Mesodermal cell (in vitro differentiated cells): ENCODE data around the gene RFTN1.

Experiments
- H3K27ac ChIP-seq: 2 replicates; pipeline ENCODE4 v1.7.0; 2013; ENCODE audit warnings: mild to moderate bottlenecking, low read depth, low read length, moderate library complexity; ENCODE audit not compliant: severe bottlenecking
- H3K36me3 ChIP-seq: 2 replicates; pipeline ENCODE4 v1.7.1; 2013; ENCODE audit warnings: mild to moderate bottlenecking, low read length, moderate library complexity; ENCODE audit not compliant: control insufficient read depth, insufficient read depth
- H3K4me1 ChIP-seq: one replicate; pipeline ENCODE4 v1.7.1; 2013; ENCODE audit warnings: mild to moderate bottlenecking, low read length; ENCODE audit not compliant: insufficient read depth, control insufficient read depth, poor library complexity, severe bottlenecking
- H3K4me3 ChIP-seq: 2 replicates; pipeline ENCODE4 v1.7.0; 2013; ENCODE audit warnings: low read length, control low read depth, mild to moderate bottlenecking; ENCODE audit not compliant: insufficient read depth, poor library complexity, severe bottlenecking; ENCODE audit errors: extremely low read depth
- H3K9me3 ChIP-seq: 2 replicates; pipeline ENCODE4 v1.7.1; 2013; ENCODE audit warnings: mild to moderate bottlenecking, low read length, moderate library complexity; ENCODE audit not compliant: control insufficient read depth
- WGBS, 2 experiments: methylation state at CpG; one replicate each; pipeline ENCODE4 v1.1.5; 2013; ENCODE audit warnings: missing lambda C conversion rate in 2 of 2; ENCODE audit not compliant: insufficient coverage in 2 of 2; 5-methylcytosine and 5-hydroxymethylcytosine counted together

RFTN1 gene

GRCh38 chr3:16338999-16339398, 174.5 kb downstream of the RFTN1 start:
- WGBS, 2 experiments, result 67% methylated on average over 1 of the region's 1 CpG; no CpG with 5 or more reads in 1 of the 2 experiments
- Histone ChIP-seq H3K9me3 (peaks cover 7% of the 10 kb centered on the region), H3K4me1 (peaks cover 16% of the 10 kb centered on the region), H3K4me3 (no peak overlapping the region), H3K27ac (no peak overlapping the region), H3K36me3 (peaks cover 16% of the 10 kb centered on the region)

GRCh38 chr3:16337856-16338540, 175.5 kb downstream of the RFTN1 start:
- WGBS, 2 experiments, result 94 to 97% methylated on average over 15 of the region's 15 CpGs
- H3K4me3 ChIP-seq, result no peak overlapping the region
- peaks cover 7% of the 10 kb centered on the region for H3K9me3 ChIP-seq
- peaks cover 19% of the 10 kb centered on the region for H3K36me3 ChIP-seq
- peaks cover 16% of the 10 kb centered on the region for H3K4me1 ChIP-seq
- H3K27ac ChIP-seq, result no peak overlapping the region

GRCh38 chr3:16336825-16337224, 176.7 kb downstream of the RFTN1 start:
- 96% methylated on average over 4 to 5 of the region's 6 CpGs for WGBS, 2 experiments
- Histone ChIP-seq H3K9me3 (peaks cover 8% of the 10 kb centered on the region), H3K27ac (no peak overlapping the region), H3K36me3 (peaks cover 25% of the 10 kb centered on the region), H3K4me1 (peaks cover 16% of the 10 kb centered on the region), H3K4me3 (no peak overlapping the region)

- WGBS, 2 experiments, result 87 to 98% methylated on average over 5 to 11 of the region's 14 CpGs
Measured at GRCh38 chr3:16335772-16336645, 177.5 kb downstream of the RFTN1 start.

GRCh38 chr3:16335333-16335732, 178.2 kb downstream of the RFTN1 start:
- Histone ChIP-seq H3K9me3 (peaks cover 19% of the 10 kb centered on the region), H3K4me3 (no peak overlapping the region)
- 90% methylated on average over 4 of the region's 5 CpGs; no CpG with 5 or more reads in 1 of the 2 experiments for WGBS, 2 experiments

More at GRCh38 chr3:16335772-16336645, 177.5 kb downstream of the RFTN1 start:
- Histone ChIP-seq H3K27ac (no peak overlapping the region), H3K4me1 (peaks cover 16% of the 10 kb centered on the region), H3K4me3 (no peak overlapping the region), H3K36me3 (peaks cover 25% of the 10 kb centered on the region), H3K9me3 (peaks cover 16% of the 10 kb centered on the region)

GRCh38 chr3:16334909-16335308, 178.6 kb downstream of the RFTN1 start:
- Histone ChIP-seq H3K4me3 (no peak overlapping the region), H3K4me1 (peaks cover 16% of the 10 kb centered on the region), H3K36me3 (peaks cover 31% of the 10 kb centered on the region), H3K27ac (no peak overlapping the region), H3K9me3 (peaks cover 23% of the 10 kb centered on the region)
- 85 to 87% methylated on average over 4 of the region's 4 CpGs for WGBS, 2 experiments

More at GRCh38 chr3:16335333-16335732, 178.2 kb downstream of the RFTN1 start:
- Histone ChIP-seq H3K36me3 (peaks cover 28% of the 10 kb centered on the region), H3K27ac (no peak overlapping the region), H3K4me1 (peaks cover 16% of the 10 kb centered on the region)

- Histone ChIP-seq H3K27ac (no peak overlapping the region), H3K4me3 (no peak overlapping the region), H3K9me3 (peaks cover 23% of the 10 kb centered on the region), H3K36me3 (peaks cover 31% of the 10 kb centered on the region), H3K4me1 (peaks cover under 1% of the 10 kb centered on the region)
- WGBS, 2 experiments, result no CpG with 5 or more reads among the region's 1 CpG
Measured at GRCh38 chr3:16332904-16333426, 180.5 kb downstream of the RFTN1 start.

GRCh38 chr3:16331319-16331883, 182.1 kb downstream of the RFTN1 start:
- Histone ChIP-seq H3K4me3 (no peak overlapping the region), H3K36me3 (peaks cover 28% of the 10 kb centered on the region), H3K27ac (no peak overlapping the region), H3K9me3 (peaks cover 23% of the 10 kb centered on the region), H3K4me1 (no peaks in the 10 kb centered on the region)
- WGBS, 2 experiments, result 90 to 100% methylated on average over 1 to 2 of the region's 3 CpGs

GRCh38 chr3:16330351-16330750, 183.1 kb downstream of the RFTN1 start:
- no CpG with 5 or more reads among the region's 4 CpGs for WGBS, 2 experiments
- Histone ChIP-seq H3K9me3 (peaks cover 23% of the 10 kb centered on the region), H3K4me1 (no peaks in the 10 kb centered on the region), H3K4me3 (no peak overlapping the region), H3K27ac (no peak overlapping the region), H3K36me3 (peaks cover 38% of the 10 kb centered on the region)

- Histone ChIP-seq H3K36me3 (peaks cover 35% of the 10 kb centered on the region), H3K9me3 (peaks cover 18% of the 10 kb centered on the region), H3K27ac (peak overlapping the region; percentile 29), H3K4me3 (no peak overlapping the region), H3K4me1 (no peaks in the 10 kb centered on the region)
- 63 to 78% methylated on average over 8 to 9 of the region's 9 CpGs for WGBS, 2 experiments
Measured at GRCh38 chr3:16329826-16330129, 183.7 kb downstream of the RFTN1 start.
